Prostate gland (tissue), 2 donors: ENCODE data around the gene TBC1D19. TPM values are rescaled to one million over a fixed set of nuclear protein-coding genes. Genes with fewer than 3 reads are reported as not detected.

Experiments used
- DNase-seq: peaks from one replicate; pipeline ENCODE4 v3.0.0-alpha.2; 2019; ENCODE audit warnings: low spot score
- H3K27ac ChIP-seq, 2 donors: fragments of 200-600 bp; sonication (generic); 2 replicates each; pipeline ENCODE4 v1.5.1; 2017 to 2019
- H3K27me3 ChIP-seq: fragments of 200-600 bp; sonication (generic); replicated peaks from 2 replicates; pipeline ENCODE4 v1.5.1; 2019; ENCODE audit not compliant: insufficient read depth
- H3K36me3 ChIP-seq, 2 donors: fragments of 200-600 bp; sonication (generic); 1 replicate in 1 of 2; 2 replicates in 1 of 2; pipeline versions ENCODE4 v1.5.1 to v1.8.1; 2017 to 2019
- H3K4me1 ChIP-seq: fragments of 200-600 bp; sonication (generic); replicated peaks from 2 replicates; pipeline ENCODE4 v1.5.1; 2019
- H3K4me3 ChIP-seq, 2 donors: fragments of 200-600 bp; sonication (generic); 2 replicates each; pipeline ENCODE4 v1.5.1; 2017 to 2019
- H3K9me3 ChIP-seq: fragments of 200-600 bp; sonication (generic); 2 replicates; pipeline ENCODE4 v1.5.1; 2017
- POLR2A ChIP-seq: fragments of 450-650 bp; IDR thresholded peaks from one replicate; pipeline ENCODE4 v1.6.1; 2016; ENCODE audit warnings: antibody characterized with exemption, mild to moderate bottlenecking
- POLR2AphosphoS5 ChIP-seq: sonication (generic); formaldehyde crosslinking; IDR thresholded peaks from one replicate; pipeline ENCODE4 v1.6.1; 2017; ENCODE audit warnings: antibody characterized with exemption
- WGBS: methylation state at CpG from one replicate; pipeline ENCODE4 v1.1.5; 2018; 5-methylcytosine and 5-hydroxymethylcytosine counted together
- intact Hi-C: fragments of 100-400 bp; cut with DNase I; formaldehyde crosslinking; loops from one replicate; pipeline ENCODE4 v1.14.2; 2022
- total RNA-seq, 2 donors: library from RNA; depleted of rRNA; stranded (reverse); fragments of >200 nt; gene quantifications; one replicate each; pipeline ENCODE4 v1.1.0, GENCODE V29; 2016
- TF ChIP-seq, protein P1 (sequence below), 4 experiments: fragments of 200-600 bp in 2 of 4; fragments of 450-650 bp in 2 of 4; sonication (generic) in 2 of 4; IDR thresholded peaks; 1 replicate in 3 of 4; 2 replicates in 1 of 4; pipeline ENCODE4 v1.5.1; 2016 to 2019; ENCODE audit warnings: antibody characterized with exemption in 4 of 4, mild to moderate bottlenecking in 2 of 4, moderate library complexity in 2 of 4

TBC1D19 gene
- total RNA-seq, 2 donors from 2014 or later, result 11.3 to 19.9 TPM

DNA sequence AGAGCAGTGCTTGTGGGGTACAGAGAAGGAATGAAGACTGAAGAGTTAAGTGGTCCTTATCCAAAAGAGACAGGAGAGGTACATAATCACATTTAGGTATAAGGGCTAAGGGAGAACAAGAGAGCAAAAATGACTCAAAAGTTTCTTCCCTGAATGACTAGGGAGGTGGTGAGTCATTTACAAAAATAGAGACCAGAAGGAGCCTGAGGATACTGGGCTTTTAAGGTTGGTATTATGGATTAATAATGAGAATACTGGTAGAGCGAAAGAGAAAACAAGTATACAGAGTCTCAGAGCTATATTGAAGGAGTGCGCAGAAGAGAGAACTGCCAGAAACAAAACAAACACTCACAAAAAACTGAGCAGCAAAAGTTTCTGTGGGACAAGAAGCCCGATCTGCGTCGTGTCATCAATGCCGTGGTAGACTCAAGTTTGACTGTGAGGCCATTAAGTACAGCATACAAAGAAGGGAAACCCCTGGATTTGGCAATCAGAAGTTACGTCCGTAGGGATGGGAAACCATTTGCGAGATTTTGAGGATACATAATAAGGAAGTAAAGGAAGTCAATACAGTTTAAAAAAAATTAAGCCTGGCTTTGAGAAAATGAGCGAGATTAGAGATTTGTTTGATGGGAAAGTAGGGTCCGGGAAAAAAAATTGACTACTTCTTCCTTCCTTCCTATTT is 147.6 kb downstream of the TBC1D19 start:
- Histone ChIP-seq H3K9me3 (no peaks in the 10 kb centered on the region), H3K27ac (no peak overlapping the region), H3K4me1 (no peaks in the 10 kb centered on the region), H3K36me3 (no peaks in the 10 kb centered on the region), H3K4me3 (no peak overlapping the region), H3K27me3 (no peaks in the 10 kb centered on the region)
- TF ChIP-seq, protein P1, sequence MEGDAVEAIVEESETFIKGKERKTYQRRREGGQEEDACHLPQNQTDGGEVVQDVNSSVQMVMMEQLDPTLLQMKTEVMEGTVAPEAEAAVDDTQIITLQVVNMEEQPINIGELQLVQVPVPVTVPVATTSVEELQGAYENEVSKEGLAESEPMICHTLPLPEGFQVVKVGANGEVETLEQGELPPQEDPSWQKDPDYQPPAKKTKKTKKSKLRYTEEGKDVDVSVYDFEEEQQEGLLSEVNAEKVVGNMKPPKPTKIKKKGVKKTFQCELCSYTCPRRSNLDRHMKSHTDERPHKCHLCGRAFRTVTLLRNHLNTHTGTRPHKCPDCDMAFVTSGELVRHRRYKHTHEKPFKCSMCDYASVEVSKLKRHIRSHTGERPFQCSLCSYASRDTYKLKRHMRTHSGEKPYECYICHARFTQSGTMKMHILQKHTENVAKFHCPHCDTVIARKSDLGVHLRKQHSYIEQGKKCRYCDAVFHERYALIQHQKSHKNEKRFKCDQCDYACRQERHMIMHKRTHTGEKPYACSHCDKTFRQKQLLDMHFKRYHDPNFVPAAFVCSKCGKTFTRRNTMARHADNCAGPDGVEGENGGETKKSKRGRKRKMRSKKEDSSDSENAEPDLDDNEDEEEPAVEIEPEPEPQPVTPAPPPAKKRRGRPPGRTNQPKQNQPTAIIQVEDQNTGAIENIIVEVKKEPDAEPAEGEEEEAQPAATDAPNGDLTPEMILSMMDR (IDR thresholded peaks at IDR 0.05), result no peak
- TF ChIP-seq POLR2AphosphoS5, result no peak
- no peak for TF ChIP-seq POLR2A
- 92% methylated on average over 11 of the region's 11 CpGs for WGBS
- DNase-seq, result no peak
- intact Hi-C loops, result no loop called here

DNA sequence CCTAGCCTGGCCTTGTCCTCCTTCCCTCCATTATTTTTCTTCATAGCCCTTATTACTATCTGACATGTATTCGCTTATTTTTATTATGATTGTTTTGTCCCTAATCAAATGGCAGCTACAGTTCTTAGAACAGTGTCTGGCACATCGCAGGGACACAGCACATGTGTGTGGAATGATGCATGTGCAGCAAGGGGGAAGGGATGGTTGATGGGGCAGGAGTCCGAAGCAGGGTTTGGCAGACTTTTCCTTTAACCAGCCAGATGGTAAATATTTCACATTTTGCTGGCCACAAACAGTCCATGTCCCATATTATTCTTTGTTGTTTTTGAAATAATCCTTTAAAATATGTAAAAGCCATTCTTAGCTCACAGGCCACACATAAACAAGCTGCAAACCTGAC is 148.5 kb downstream of the TBC1D19 start:
- no peaks in the 10 kb centered on the region for H3K36me3 ChIP-seq
- no peaks in the 10 kb centered on the region for H3K9me3 ChIP-seq
- WGBS, result 84% methylated on average over 3 of the region's 3 CpGs
- H3K4me1 ChIP-seq, result no peaks in the 10 kb centered on the region
- H3K27me3 ChIP-seq, result no peaks in the 10 kb centered on the region
- intact Hi-C loops, result no loop called here
- TF ChIP-seq POLR2A (no peak), POLR2AphosphoS5 (no peak)
- TF ChIP-seq, protein P1 (IDR thresholded peaks at IDR 0.05), result no peak
- no peak overlapping the region for H3K27ac ChIP-seq
- H3K4me3 ChIP-seq, result no peak overlapping the region
- no peak for DNase-seq

DNA sequence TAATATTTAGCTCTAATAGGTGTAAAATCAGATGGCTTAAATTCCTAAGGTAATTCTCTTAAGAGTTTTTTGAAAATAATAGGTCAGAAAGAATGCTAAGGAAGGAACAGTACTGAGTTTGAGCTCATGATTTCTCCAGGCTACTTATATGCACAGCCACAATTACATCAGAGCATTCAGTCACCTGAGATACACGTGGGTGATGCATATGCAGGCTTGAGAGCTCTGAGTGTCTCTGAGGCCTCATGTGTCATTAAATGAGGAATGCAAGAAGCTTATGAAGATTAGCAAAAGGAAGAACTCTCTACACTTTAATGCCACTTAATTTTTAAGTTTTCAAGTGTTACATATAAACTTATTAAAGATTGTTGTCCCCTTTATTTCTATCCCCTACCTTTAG is 152.7 kb downstream of the TBC1D19 start:
- TF ChIP-seq POLR2AphosphoS5, result no peak
- no peak for TF ChIP-seq POLR2A
- TF ChIP-seq, protein P1 (IDR thresholded peaks at IDR 0.05), result no peak
- 82% methylated on average over 1 of the region's 1 CpG for WGBS
- H3K36me3 ChIP-seq, result no peaks in the 10 kb centered on the region
- H3K27ac ChIP-seq, result no peak overlapping the region
- no peaks in the 10 kb centered on the region for H3K27me3 ChIP-seq
- H3K4me3 ChIP-seq, result no peak overlapping the region
- H3K4me1 ChIP-seq, result no peaks in the 10 kb centered on the region
- no peaks in the 10 kb centered on the region for H3K9me3 ChIP-seq
- no peak for DNase-seq
- intact Hi-C loops, result no loop called here

DNA sequence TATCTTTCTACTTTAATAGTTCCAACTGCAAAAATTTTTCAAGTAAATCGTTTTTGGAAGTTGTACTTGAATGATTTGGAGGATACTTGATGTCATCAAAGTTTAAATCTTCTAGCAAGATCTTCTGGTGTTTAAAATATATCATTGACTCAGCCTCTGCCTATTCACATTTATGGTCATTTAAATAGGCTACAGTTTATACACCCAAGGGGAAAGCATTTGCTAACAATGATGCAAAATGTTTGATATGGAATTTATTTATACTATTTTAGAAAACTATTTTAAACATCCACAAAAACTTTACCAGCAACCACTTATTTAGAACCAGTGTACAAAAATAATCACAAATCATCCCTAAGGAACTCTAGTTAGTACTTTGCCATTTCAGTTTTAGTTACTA is 153.5 kb downstream of the TBC1D19 start:
- Histone ChIP-seq H3K4me3 (no peak overlapping the region), H3K9me3 (no peaks in the 10 kb centered on the region), H3K4me1 (no peaks in the 10 kb centered on the region), H3K27ac (no peak overlapping the region), H3K36me3 (no peaks in the 10 kb centered on the region), H3K27me3 (no peaks in the 10 kb centered on the region)
- intact Hi-C loops, result no loop called here
- TF ChIP-seq POLR2AphosphoS5 (no peak), POLR2A (no peak)
- TF ChIP-seq, protein P1 (IDR thresholded peaks at IDR 0.05), result no peak
- no peak for DNase-seq
- WGBS, result 65% methylated on average over 1 of the region's 1 CpG

DNA sequence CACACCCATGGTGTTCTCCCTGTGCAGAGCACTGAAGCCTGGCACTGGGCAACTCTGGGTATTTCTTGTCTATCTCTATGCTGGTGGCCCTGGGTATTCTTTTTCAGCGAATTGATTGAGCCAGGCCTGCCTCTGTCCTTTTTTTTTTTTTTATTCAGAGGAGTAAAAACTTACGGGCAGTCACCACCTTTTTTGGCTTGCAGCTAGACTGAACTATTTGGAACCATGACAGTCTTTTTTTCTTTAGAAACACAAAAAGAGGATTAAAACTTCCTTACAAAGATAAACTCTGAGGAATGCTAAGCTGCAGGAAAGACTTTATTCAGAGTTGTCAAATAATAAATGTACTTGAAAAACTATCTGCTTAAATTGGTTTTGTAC is 157.6 kb downstream of the TBC1D19 start:
- no peaks in the 10 kb centered on the region for H3K36me3 ChIP-seq
- no peaks in the 10 kb centered on the region for H3K4me1 ChIP-seq
- no peaks in the 10 kb centered on the region for H3K9me3 ChIP-seq
- H3K4me3 ChIP-seq, result no peak overlapping the region
- no peak for DNase-seq
- intact Hi-C loops, result no loop called here
- WGBS, result 16% methylated on average over 2 of the region's 2 CpGs
- no peaks in the 10 kb centered on the region for H3K27me3 ChIP-seq
- TF ChIP-seq, protein P1 (IDR thresholded peaks at IDR 0.05), result no peak
- TF ChIP-seq POLR2AphosphoS5 (peak; percentile 19), POLR2A (no peak)
- H3K27ac ChIP-seq, result no peak overlapping the region
